ENCODE measurements around the gene KCNA10. TPM values are rescaled to one million over a fixed set of nuclear protein-coding genes. Genes with fewer than 3 reads are reported as not detected.
"Not testable (repeated sequence)": the region's sequence is repeated elsewhere in the genome, so short reads cannot be mapped to it uniquely, and the experiment has no call there.

The KCNA10 gene
- total and polyA plus RNA-seq, 4 donors: not detected

GRCh38 chr1:110513511-110513910 is 5.5 kb downstream of the KCNA10 start:
- peaks cover 0 to 4% (median 0%) of the 10 kb centered on the region in 4 donors for H3K9me3 ChIP-seq (ENCODE audit: control insufficient read depth in 4 of 4, insufficient read depth in 3 of 4, low read length in 3 of 4)
- H3K27me3 ChIP-seq (ENCODE audit: control insufficient read depth in 3 of 3, insufficient read depth in 3 of 3, low read length in 2 of 3): peaks cover 0 to 3% (median 0%) of the 10 kb centered on the region in 3 donors
- DNase-seq (no peak), ATAC-seq (ENCODE audit: insufficient read depth, low FRiP score) (no peak)
- no peaks in the 10 kb centered on the region for H3K36me3 ChIP-seq (ENCODE audit: control insufficient read depth in 4 of 4, insufficient read depth in 4 of 4, low read length in 4 of 4)
- no peak overlapping the region for H3K9ac ChIP-seq (ENCODE audit: insufficient read depth in 1 of 2, low read length in 2 of 2)
- no peak overlapping the region for H3K27ac ChIP-seq (ENCODE audit: low read depth in 1 of 2, low read length in 1 of 2)
- TF ChIP-seq CTCF (IDR thresholded peaks at IDR 0.05; ENCODE audit: control extremely low read depth, extremely low read depth): no peak
- H3K4me3 ChIP-seq: no peak overlapping the region
- H3K4me1 ChIP-seq (ENCODE audit: control insufficient read depth in 5 of 5, insufficient read depth in 5 of 5, low read length in 5 of 5): no peaks in the 10 kb centered on the region
- WGBS, 2 donors: 77% methylated on average over 8 of the region's 8 CpGs

DNA sequence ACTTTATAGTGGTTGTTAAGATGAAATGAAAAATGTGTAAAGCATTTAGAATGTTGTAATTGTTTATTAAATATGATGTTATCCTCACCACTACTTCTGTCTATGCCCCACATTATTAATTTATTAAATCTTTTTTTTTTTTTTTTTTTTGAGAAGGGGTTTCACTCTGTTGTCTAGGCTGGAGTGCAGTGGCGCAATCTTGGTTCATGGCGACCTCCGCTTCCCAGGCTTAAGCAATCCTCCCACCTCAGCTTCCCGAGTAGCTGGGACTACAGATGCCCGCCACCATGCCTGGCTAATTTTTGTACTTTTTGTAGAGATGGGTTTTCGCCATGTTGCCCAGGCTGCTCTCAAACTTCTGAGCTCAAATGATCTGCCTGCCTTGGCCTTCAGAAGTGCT is 7.5 kb downstream of the KCNA10 start:
- H3K9me3 ChIP-seq (ENCODE audit: control insufficient read depth in 4 of 4, insufficient read depth in 3 of 4, low read length in 3 of 4): no peaks in the 10 kb centered on the region
- no peaks in the 10 kb centered on the region for H3K4me1 ChIP-seq (ENCODE audit: control insufficient read depth in 5 of 5, insufficient read depth in 5 of 5, low read length in 5 of 5)
- ATAC-seq (ENCODE audit: insufficient read depth, low FRiP score) (no peak), DNase-seq (no peak)
- H3K27me3 ChIP-seq (ENCODE audit: control insufficient read depth in 3 of 3, insufficient read depth in 3 of 3, low read length in 2 of 3): peaks cover 0 to 3% (median 0%) of the 10 kb centered on the region in 3 donors
- no peaks in the 10 kb centered on the region for H3K36me3 ChIP-seq (ENCODE audit: control insufficient read depth in 4 of 4, insufficient read depth in 4 of 4, low read length in 4 of 4)
- no peak for TF ChIP-seq CTCF (IDR thresholded peaks at IDR 0.05; ENCODE audit: control extremely low read depth, extremely low read depth)
- no peak overlapping the region for H3K27ac ChIP-seq (ENCODE audit: low read depth in 1 of 2, low read length in 1 of 2)
- 61 to 76% methylated on average over 6 of the region's 6 CpGs for WGBS, 2 donors
- no peak overlapping the region for H3K4me3 ChIP-seq
- no peak overlapping the region for H3K9ac ChIP-seq (ENCODE audit: insufficient read depth in 1 of 2, low read length in 2 of 2)

DNA sequence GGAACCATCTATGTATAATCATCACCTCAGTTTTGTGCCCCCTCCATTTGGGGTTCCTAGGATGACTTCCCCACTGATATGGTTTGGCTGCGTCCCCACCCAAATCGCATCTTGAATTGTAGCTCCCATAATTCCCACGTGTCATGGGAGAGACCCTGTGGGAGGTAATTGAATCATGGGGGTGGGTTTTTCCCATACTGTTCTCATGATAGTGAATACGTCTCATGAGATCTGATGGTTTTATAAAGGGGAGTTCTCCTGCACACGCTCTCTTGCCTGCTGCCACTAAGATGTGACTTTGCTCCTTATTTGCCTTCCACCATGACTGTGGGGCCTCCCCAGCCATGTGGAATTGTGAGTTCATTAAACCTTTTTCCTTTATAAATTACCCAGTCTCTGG is 8.1 kb downstream of the KCNA10 start:
- WGBS, 2 donors: 91 to 94% methylated on average over 5 of the region's 5 CpGs
- not testable (repeated sequence) for H3K36me3 ChIP-seq (ENCODE audit: control insufficient read depth in 4 of 4, insufficient read depth in 4 of 4, low read length in 4 of 4); H3K27me3 ChIP-seq (ENCODE audit: control insufficient read depth in 3 of 3, insufficient read depth in 3 of 3, low read length in 2 of 3); DNase-seq; H3K4me3 ChIP-seq; H3K9me3 ChIP-seq (ENCODE audit: control insufficient read depth in 4 of 4, insufficient read depth in 3 of 4, low read length in 3 of 4); ATAC-seq (ENCODE audit: insufficient read depth, low FRiP score); H3K9ac ChIP-seq (ENCODE audit: insufficient read depth in 1 of 2, low read length in 2 of 2); H3K27ac ChIP-seq (ENCODE audit: low read depth in 1 of 2, low read length in 1 of 2); H3K4me1 ChIP-seq (ENCODE audit: control insufficient read depth in 5 of 5, insufficient read depth in 5 of 5, low read length in 5 of 5)

DNA sequence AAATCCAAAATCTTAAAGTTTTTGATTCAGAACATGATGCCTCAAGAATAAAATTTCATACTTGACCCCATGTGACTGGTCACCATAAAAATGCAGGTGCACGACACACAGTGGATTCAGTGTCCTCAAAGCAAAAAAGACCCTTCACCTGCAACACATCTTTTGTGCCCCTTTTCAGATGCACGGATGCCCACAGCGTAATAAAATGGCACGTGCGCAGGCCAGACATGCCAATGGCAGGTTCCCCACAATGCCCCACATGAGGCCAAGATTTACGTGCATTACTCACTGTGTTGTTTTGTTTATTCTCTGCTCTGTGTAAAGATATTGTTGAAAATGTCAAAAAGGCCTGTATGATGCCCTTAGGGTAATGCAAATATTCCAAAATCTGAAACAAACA is 9.3 kb downstream of the KCNA10 start:
- no peak for DNase-seq
- Histone ChIP-seq H3K9me3 (ENCODE audit: control insufficient read depth in 4 of 4, insufficient read depth in 3 of 4, low read length in 3 of 4) (no peaks in the 10 kb centered on the region), H3K4me3 (no peak overlapping the region), H3K9ac (ENCODE audit: insufficient read depth in 1 of 2, low read length in 2 of 2) (no peak overlapping the region), H3K4me1 (ENCODE audit: control insufficient read depth in 5 of 5, insufficient read depth in 5 of 5, low read length in 5 of 5) (no peaks in the 10 kb centered on the region), H3K36me3 (ENCODE audit: control insufficient read depth in 4 of 4, insufficient read depth in 4 of 4, low read length in 4 of 4) (no peaks in the 10 kb centered on the region), H3K27ac (ENCODE audit: low read depth in 1 of 2, low read length in 1 of 2) (no peak overlapping the region), H3K27me3 (ENCODE audit: control insufficient read depth in 3 of 3, insufficient read depth in 3 of 3, low read length in 2 of 3) (no peaks in the 10 kb centered on the region)
- whole genome bisulfite sequencing, 2 donors: 94 to 96% methylated on average over 6 of the region's 6 CpGs
- ATAC-seq (ENCODE audit: insufficient read depth, low FRiP score): no peak
- no peak for TF ChIP-seq CTCF (IDR thresholded peaks at IDR 0.05; ENCODE audit: control extremely low read depth, extremely low read depth)
